Osteoblast (primary cell): Measurements from ENCODE around the gene FAM136A. TPM values are rescaled to one million over a fixed set of nuclear protein-coding genes. Genes with fewer than 3 reads are reported as not detected.

Experiments
- DNase-seq: peaks from one replicate; pipeline ENCODE4 v3.0.0; 2011; ENCODE audit warnings: low spot score, mixed read lengths; ENCODE audit not compliant: insufficient read length; ENCODE audit errors: missing footprints
- H2AFZ ChIP-seq: 2 replicates; pipeline ENCODE4 v1.6.0; 2011; ENCODE audit warnings: mild to moderate bottlenecking, low read length
- H3K27ac ChIP-seq: 2 replicates; pipeline ENCODE4 v1.5.1; 2011; ENCODE audit warnings: mild to moderate bottlenecking, low read depth, low read length, moderate library complexity
- H3K27me3 ChIP-seq: 2 replicates; pipeline ENCODE4 v1.6.0; 2012; ENCODE audit warnings: mild to moderate bottlenecking, control low read depth, inconsistent platforms, low read length, moderate library complexity; ENCODE audit not compliant: insufficient read depth
- H3K36me3 ChIP-seq: 2 replicates; pipeline ENCODE4 v1.5.1; 2011; ENCODE audit warnings: mild to moderate bottlenecking, low read length, control low read depth, moderate library complexity; ENCODE audit not compliant: insufficient read depth
- H3K4me1 ChIP-seq: 2 replicates; pipeline ENCODE4 v1.5.1; 2011; ENCODE audit warnings: mild to moderate bottlenecking, low read length, control low read depth, moderate library complexity; ENCODE audit not compliant: insufficient read depth
- H3K4me2 ChIP-seq: 2 replicates; pipeline ENCODE4 v1.6.0; 2011; ENCODE audit warnings: mild to moderate bottlenecking, low read length; ENCODE audit not compliant: insufficient read depth
- H3K4me3 ChIP-seq: fragments of 200-600 bp; sonication (generic); 3 replicates; pipeline ENCODE4 v1.5.1; 2012; ENCODE audit warnings: mild to moderate bottlenecking, low read length, inconsistent platforms; ENCODE audit not compliant: insufficient read depth
- H3K79me2 ChIP-seq: 2 replicates; pipeline ENCODE4 v1.6.0; 2012; ENCODE audit warnings: mild to moderate bottlenecking, low read length, control low read depth, inconsistent platforms; ENCODE audit not compliant: insufficient read depth
- H3K9me3 ChIP-seq: 2 replicates; pipeline ENCODE4 v1.5.1; 2011; ENCODE audit warnings: low read depth, low read length, control low read depth
- H4K20me1 ChIP-seq: 2 replicates; pipeline ENCODE4 v1.6.0; 2012; ENCODE audit warnings: mild to moderate bottlenecking, low read length, control low read depth; ENCODE audit not compliant: insufficient read depth
- CTCF ChIP-seq: IDR thresholded peaks from 2 replicates; pipeline ENCODE4 v1.5.1; 2011; ENCODE audit warnings: mild to moderate bottlenecking, low read depth, low read length, moderate library complexity; ENCODE audit errors: extremely low read depth
- total RNA-seq: library from RNA; depleted of rRNA; stranded (reverse); fragments of >200 nt; gene quantifications from 2 replicates; pipeline ENCODE4 v1.2.3, GENCODE V29; 2012

FAM136A gene
- total RNA-seq, 1 donor: 21.7 TPM

GRCh38 chr2:70258532-70258875 lies 43.4 kb downstream of the FAM136A start:
- Histone ChIP-seq H3K9me3 (no peaks in the 10 kb centered on the region), H3K4me1 (peaks cover 6% of the 10 kb centered on the region), H3K36me3 (peaks cover 12% of the 10 kb centered on the region), H3K4me2 (peak overlapping the region; percentile 78), H3K27ac (peak overlapping the region; percentile 43), H3K79me2 (peaks cover 17% of the 10 kb centered on the region), H3K27me3 (no peaks in the 10 kb centered on the region), H2AFZ (peak overlapping the region; percentile 93), H4K20me1 (no peaks in the 10 kb centered on the region), H3K4me3 (peak overlapping the region; percentile 86)
- no peak for TF ChIP-seq CTCF
- peak; percentile 95 for DNase-seq

- Histone ChIP-seq H3K79me2 (peaks cover 11% of the 10 kb centered on the region), H3K27ac (no peak overlapping the region), H2AFZ (no peak overlapping the region), H3K4me2 (no peak overlapping the region), H4K20me1 (no peaks in the 10 kb centered on the region), H3K4me3 (no peak overlapping the region), H3K4me1 (peaks cover 6% of the 10 kb centered on the region), H3K27me3 (no peaks in the 10 kb centered on the region), H3K36me3 (peaks cover 2% of the 10 kb centered on the region), H3K9me3 (no peaks in the 10 kb centered on the region)
- DNase-seq: peak; percentile 13
- no peak for TF ChIP-seq CTCF
These were observed 46.1 kb downstream of the FAM136A start for GRCh38 chr2:70255637-70256314.

- no peak overlapping the region for H3K4me3 ChIP-seq
- H2AFZ ChIP-seq: no peak overlapping the region
- no peak for TF ChIP-seq CTCF
- H3K9me3 ChIP-seq: no peaks in the 10 kb centered on the region
- H3K79me2 ChIP-seq: peaks cover 29% of the 10 kb centered on the region
- H3K27me3 ChIP-seq: no peaks in the 10 kb centered on the region
- peaks cover 8% of the 10 kb centered on the region for H3K4me1 ChIP-seq
- no peak overlapping the region for H3K27ac ChIP-seq
- H3K4me2 ChIP-seq: no peak overlapping the region
- no peaks in the 10 kb centered on the region for H3K36me3 ChIP-seq
- DNase-seq: no peak
- peaks cover 16% of the 10 kb centered on the region for H4K20me1 ChIP-seq
These were observed 51.4 kb downstream of the FAM136A start for GRCh38 chr2:70250434-70250833.

GRCh38 chr2:70248181-70248847 lies 53.6 kb downstream of the FAM136A start, which contains the start of gene TIA1:
Gene TIA1, minus strand, starts transcription at chr2:70248628. Its CDS starts 198 bp downstream, at chr2:70248430.
- Histone ChIP-seq H3K4me1 (peaks cover 8% of the 10 kb centered on the region), H3K4me3 (peak within 1 kb of the TSS; percentile 80), H3K4me2 (peak within 1 kb of the TSS; percentile 82), H3K36me3 (no peaks in the 10 kb centered on the region), H3K79me2 (peaks cover 50% of the 10 kb centered on the region), H2AFZ (peak within 1 kb of the TSS; percentile 94), H3K9me3 (no peaks in the 10 kb centered on the region), H4K20me1 (peaks cover 23% of the 10 kb centered on the region), H3K27ac (peak within 1 kb of the TSS; percentile 88), H3K27me3 (no peaks in the 10 kb centered on the region)
- no peak for TF ChIP-seq CTCF
- DNase-seq: peak; percentile 97
